HEK293 (cell line): ENCODE measurements around the gene SYTL1.

Experiments used
- CTCF ChIA-PET: fragments of 350-600 bp; formaldehyde crosslinking; extraction: SDS; loops from one replicate; lab custom pipeline; 2021; ENCODE audit warnings: antibody characterized with exemption; lab: Yijun Ruan, JAX
- POLR2A ChIA-PET: fragments of 300-600 bp; formaldehyde crosslinking; extraction: SDS; loops from one replicate; lab custom pipeline; 2020; ENCODE audit warnings: antibody characterized with exemption, inconsistent platforms; lab: Yijun Ruan, JAX
- H3K27ac ChIP-seq: fragments of 200-500 bp; sonication (Bioruptor generic); 2 replicates; pipeline ENCODE4 v1.5.1; 2014; ENCODE audit warnings: low read depth, low read length, control low read depth, inconsistent platforms; ENCODE audit errors: extremely low read depth
- H3K36me3 ChIP-seq, 2 experiments: fragments of 200-500 bp in 1 of 2; sonication (Bioruptor generic) in 1 of 2; 1 replicate in 1 of 2; 2 replicates in 1 of 2; pipeline ENCODE4 v1.5.1; 2014 to 2017; ENCODE audit warnings: inconsistent platforms in 2 of 2, low read length in 2 of 2; ENCODE audit not compliant: control insufficient read depth in 2 of 2, insufficient read depth in 1 of 2
- H3K4me1 ChIP-seq: fragments of 200-500 bp; sonication (Bioruptor generic); 2 replicates; pipeline ENCODE4 v1.5.1; 2014; ENCODE audit warnings: mild to moderate bottlenecking, low read length, inconsistent platforms; ENCODE audit not compliant: control insufficient read depth, insufficient read depth
- H3K4me3 ChIP-seq: 2 replicates; pipeline ENCODE4 v1.5.1; 2011; ENCODE audit warnings: low read depth, mild to moderate bottlenecking, control low read depth, low read length, moderate library complexity
- H3K9me3 ChIP-seq: fragments of 200-500 bp; sonication (Bioruptor generic); 2 replicates; pipeline ENCODE4 v1.5.1; 2014; ENCODE audit warnings: low read depth, low read length, inconsistent platforms; ENCODE audit not compliant: control insufficient read depth, insufficient read depth
- BCL11A ChIP-seq: fragments of 450-650 bp; formaldehyde crosslinking; IDR thresholded peaks from 2 replicates; pipeline ENCODE4 v1.5.1; 2016; ENCODE audit warnings: low read depth, missing biosample characterization, missing genetic modification characterization
- HOXD13 ChIP-seq: sonication (generic); formaldehyde crosslinking; IDR thresholded peaks from 2 replicates; pipeline ENCODE4 v1.8.0; 2022; ENCODE audit warnings: missing genetic modification reagents, borderline replicate concordance
- KLF16 ChIP-seq: fragments of 450-650 bp; formaldehyde crosslinking; IDR thresholded peaks from 2 replicates; pipeline ENCODE4 v1.5.1; 2017; ENCODE audit warnings: missing biosample characterization, missing genetic modification characterization
- PRDM1 ChIP-seq: fragments of 450-650 bp; formaldehyde crosslinking; IDR thresholded peaks from 2 replicates; pipeline ENCODE4; 2016; ENCODE audit warnings: missing biosample characterization, missing genetic modification characterization
- SP7 ChIP-seq: fragments of 450-650 bp; formaldehyde crosslinking; IDR thresholded peaks from 2 replicates; pipeline ENCODE4 v1.5.1; 2016; ENCODE audit warnings: missing biosample characterization, missing genetic modification characterization
- ZBTB1 ChIP-seq: fragments of 450-650 bp; formaldehyde crosslinking; IDR thresholded peaks from 2 replicates; pipeline ENCODE4 v1.5.1; 2016; ENCODE audit warnings: missing biosample characterization, missing genetic modification characterization
- ZBTB48 ChIP-seq: fragments of 450-650 bp; formaldehyde crosslinking; IDR thresholded peaks from 2 replicates; pipeline ENCODE4 v1.5.1; 2016; ENCODE audit warnings: missing biosample characterization, missing genetic modification characterization
- ZBTB7A ChIP-seq: fragments of 450-650 bp; formaldehyde crosslinking; IDR thresholded peaks from 2 replicates; pipeline ENCODE4 v1.5.1; 2016; ENCODE audit warnings: low read depth, missing biosample characterization, missing genetic modification characterization
- ZBTB8A ChIP-seq: fragments of 450-650 bp; formaldehyde crosslinking; IDR thresholded peaks from 2 replicates; pipeline ENCODE4 v1.5.1; 2016; ENCODE audit warnings: missing biosample characterization, missing genetic modification characterization
- ZFP3 ChIP-seq: fragments of 450-650 bp; formaldehyde crosslinking; IDR thresholded peaks from 2 replicates; pipeline ENCODE4 v1.5.1; 2016; ENCODE audit warnings: low read depth, missing biosample characterization, missing genetic modification characterization
- ZIC2 ChIP-seq: fragments of 450-650 bp; formaldehyde crosslinking; IDR thresholded peaks from 2 replicates; pipeline ENCODE4 v1.5.1; 2016; ENCODE audit warnings: missing biosample characterization, missing genetic modification characterization
- ZNF112 ChIP-seq: fragments of 450-650 bp; formaldehyde crosslinking; IDR thresholded peaks from 2 replicates; pipeline ENCODE4 v1.5.0; 2017; ENCODE audit warnings: missing biosample characterization, missing genetic modification characterization
- ZNF133 ChIP-seq: fragments of 450-650 bp; formaldehyde crosslinking; IDR thresholded peaks from 2 replicates; pipeline ENCODE4 v1.5.1; 2016; ENCODE audit warnings: missing biosample characterization, missing genetic modification characterization
- ZNF202 ChIP-seq: fragments of 450-650 bp; formaldehyde crosslinking; IDR thresholded peaks from 2 replicates; pipeline ENCODE4 v1.5.1; 2016; ENCODE audit warnings: missing biosample characterization, missing genetic modification characterization, borderline replicate concordance
- ZNF354C ChIP-seq: fragments of 450-650 bp; formaldehyde crosslinking; IDR thresholded peaks from 2 replicates; pipeline ENCODE4 v1.5.1; 2016; ENCODE audit warnings: missing biosample characterization, missing genetic modification characterization, low read depth, borderline replicate concordance
- ZNF423 ChIP-seq: fragments of 450-650 bp; formaldehyde crosslinking; IDR thresholded peaks from 2 replicates; pipeline ENCODE4 v1.5.1; 2016; ENCODE audit warnings: missing biosample characterization, missing genetic modification characterization
- ZNF426 ChIP-seq: fragments of 450-650 bp; formaldehyde crosslinking; IDR thresholded peaks from 2 replicates; pipeline ENCODE4 v1.5.1; 2017; ENCODE audit warnings: missing biosample characterization, missing genetic modification characterization, mild to moderate bottlenecking, inconsistent platforms, moderate library complexity
- ZNF433 ChIP-seq: fragments of 450-650 bp; formaldehyde crosslinking; IDR thresholded peaks from 2 replicates; pipeline ENCODE4 v1.5.1; 2016; ENCODE audit warnings: missing biosample characterization, missing genetic modification characterization, low read depth
- ZNF501 ChIP-seq: fragments of 450-650 bp; formaldehyde crosslinking; IDR thresholded peaks from 2 replicates; pipeline ENCODE4 v1.5.1; 2016; ENCODE audit warnings: missing biosample characterization, missing genetic modification characterization
- ZNF596 ChIP-seq: fragments of 450-650 bp; IDR thresholded peaks from 2 replicates; pipeline ENCODE4 v1.5.0; 2018; ENCODE audit warnings: missing biosample characterization, mild to moderate bottlenecking, missing genetic modification characterization, moderate library complexity
- ZXDB ChIP-seq: fragments of 450-650 bp; formaldehyde crosslinking; IDR thresholded peaks from 2 replicates; pipeline ENCODE4 v1.5.1; 2016; ENCODE audit warnings: missing biosample characterization, missing genetic modification characterization
- TF ChIP-seq, protein P1 (sequence below): fragments of 450-650 bp; formaldehyde crosslinking; IDR thresholded peaks from 2 replicates; pipeline ENCODE4 v1.5.1; 2016; ENCODE audit warnings: missing biosample characterization, missing genetic modification characterization
- TF ChIP-seq, protein P2 (sequence below): fragments of 450-650 bp; formaldehyde crosslinking; IDR thresholded peaks from 2 replicates; pipeline ENCODE4 v1.5.1; 2016; ENCODE audit warnings: missing biosample characterization, missing genetic modification characterization
- TF ChIP-seq, protein P3 (sequence below): fragments of 450-650 bp; formaldehyde crosslinking; IDR thresholded peaks from 2 replicates; pipeline ENCODE4 v1.5.1; 2016; ENCODE audit warnings: missing biosample characterization, missing genetic modification characterization

SYTL1 gene

GRCh38 chr1:27306892-27307761, 34.7 kb upstream of the SYTL1 start (continued):
- TF ChIP-seq, protein P1, sequence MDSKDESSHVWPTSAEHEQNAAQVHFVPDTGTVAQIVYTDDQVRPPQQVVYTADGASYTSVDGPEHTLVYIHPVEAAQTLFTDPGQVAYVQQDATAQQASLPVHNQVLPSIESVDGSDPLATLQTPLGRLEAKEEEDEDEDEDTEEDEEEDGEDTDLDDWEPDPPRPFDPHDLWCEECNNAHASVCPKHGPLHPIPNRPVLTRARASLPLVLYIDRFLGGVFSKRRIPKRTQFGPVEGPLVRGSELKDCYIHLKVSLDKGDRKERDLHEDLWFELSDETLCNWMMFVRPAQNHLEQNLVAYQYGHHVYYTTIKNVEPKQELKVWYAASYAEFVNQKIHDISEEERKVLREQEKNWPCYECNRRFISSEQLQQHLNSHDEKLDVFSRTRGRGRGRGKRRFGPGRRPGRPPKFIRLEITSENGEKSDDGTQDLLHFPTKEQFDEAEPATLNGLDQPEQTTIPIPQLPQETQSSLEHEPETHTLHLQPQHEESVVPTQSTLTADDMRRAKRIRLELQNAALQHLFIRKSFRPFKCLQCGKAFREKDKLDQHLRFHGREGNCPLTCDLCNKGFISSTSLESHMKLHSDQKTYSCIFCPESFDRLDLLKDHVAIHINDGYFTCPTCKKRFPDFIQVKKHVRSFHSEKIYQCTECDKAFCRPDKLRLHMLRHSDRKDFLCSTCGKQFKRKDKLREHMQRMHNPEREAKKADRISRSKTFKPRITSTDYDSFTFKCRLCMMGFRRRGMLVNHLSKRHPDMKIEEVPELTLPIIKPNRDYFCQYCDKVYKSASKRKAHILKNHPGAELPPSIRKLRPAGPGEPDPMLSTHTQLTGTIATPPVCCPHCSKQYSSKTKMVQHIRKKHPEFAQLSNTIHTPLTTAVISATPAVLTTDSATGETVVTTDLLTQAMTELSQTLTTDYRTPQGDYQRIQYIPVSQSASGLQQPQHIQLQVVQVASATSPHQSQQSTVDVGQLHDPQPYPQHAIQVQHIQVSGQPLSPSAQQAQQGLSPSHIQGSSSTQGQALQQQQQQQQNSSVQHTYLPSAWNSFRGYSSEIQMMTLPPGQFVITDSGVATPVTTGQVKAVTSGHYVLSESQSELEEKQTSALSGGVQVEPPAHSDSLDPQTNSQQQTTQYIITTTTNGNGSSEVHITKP (tag by site-specific recombination): 0 out of 2 replicates have a peak, but pooled peaks have one; percentile 13
- TF ChIP-seq ZNF596 (tag by site-specific recombination) (no peak), SP7 (peak; percentile 21; the same call in 1 of the 2 replicates), ZBTB1 (tag by site-specific recombination) (no peak), ZIC2 (tag by site-specific recombination) (peak; percentile 62)
- TF ChIP-seq, protein P2, sequence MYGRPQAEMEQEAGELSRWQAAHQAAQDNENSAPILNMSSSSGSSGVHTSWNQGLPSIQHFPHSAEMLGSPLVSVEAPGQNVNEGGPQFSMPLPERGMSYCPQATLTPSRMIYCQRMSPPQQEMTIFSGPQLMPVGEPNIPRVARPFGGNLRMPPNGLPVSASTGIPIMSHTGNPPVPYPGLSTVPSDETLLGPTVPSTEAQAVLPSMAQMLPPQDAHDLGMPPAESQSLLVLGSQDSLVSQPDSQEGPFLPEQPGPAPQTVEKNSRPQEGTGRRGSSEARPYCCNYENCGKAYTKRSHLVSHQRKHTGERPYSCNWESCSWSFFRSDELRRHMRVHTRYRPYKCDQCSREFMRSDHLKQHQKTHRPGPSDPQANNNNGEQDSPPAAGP (tag by site-specific recombination): peak; percentile 91

GRCh38 chr1:27307874-27308598, 33.8 kb upstream of the SYTL1 start:
- TF ChIP-seq SP7: no peak
- Histone ChIP-seq H3K36me3 (peaks cover 0 to 36% of the 10 kb centered on the region in 2 experiments; a peak in 2 of 3 replicates), H3K9me3 (no peaks in the 10 kb centered on the region), H3K27ac (no peak overlapping the region), H3K4me3 (no peak overlapping the region), H3K4me1 (no peaks in the 10 kb centered on the region)
- ChIA-PET POLR2A (interaction anchor here (0.6 kb wide), 1 partner anchor 58 kb away, joined by 3 read pairs; no protein-coding TSS in a partner anchor), CTCF (interaction anchor here (0.5 to 9.9 kb wide), 7 partner anchors 9 to 778 kb away, joined by 3 to 118 read pairs (median 3); partner anchors contain the start of gene RPS6KA1)

- TF ChIP-seq ZFP3 (tag by site-specific recombination) (no peak), ZNF501 (tag by site-specific recombination) (no peak), HOXD13 (CRISPR knock-in tag) (no peak), ZNF112 (no peak), ZBTB8A (tag by site-specific recombination) (no peak), KLF16 (tag by site-specific recombination) (no peak), BCL11A (tag by site-specific recombination) (no peak), ZBTB7A (tag by site-specific recombination) (no peak), ZBTB48 (no peak), ZNF433 (tag by site-specific recombination) (no peak), ZNF354C (tag by site-specific recombination) (no peak), ZNF133 (tag by site-specific recombination) (no peak), ZNF426 (tag by site-specific recombination) (no peak), ZNF202 (tag by site-specific recombination) (no peak), PRDM1 (tag by site-specific recombination) (no peak), ZNF423 (tag by site-specific recombination) (no peak), ZXDB (no peak)
- TF ChIP-seq, protein P3, sequence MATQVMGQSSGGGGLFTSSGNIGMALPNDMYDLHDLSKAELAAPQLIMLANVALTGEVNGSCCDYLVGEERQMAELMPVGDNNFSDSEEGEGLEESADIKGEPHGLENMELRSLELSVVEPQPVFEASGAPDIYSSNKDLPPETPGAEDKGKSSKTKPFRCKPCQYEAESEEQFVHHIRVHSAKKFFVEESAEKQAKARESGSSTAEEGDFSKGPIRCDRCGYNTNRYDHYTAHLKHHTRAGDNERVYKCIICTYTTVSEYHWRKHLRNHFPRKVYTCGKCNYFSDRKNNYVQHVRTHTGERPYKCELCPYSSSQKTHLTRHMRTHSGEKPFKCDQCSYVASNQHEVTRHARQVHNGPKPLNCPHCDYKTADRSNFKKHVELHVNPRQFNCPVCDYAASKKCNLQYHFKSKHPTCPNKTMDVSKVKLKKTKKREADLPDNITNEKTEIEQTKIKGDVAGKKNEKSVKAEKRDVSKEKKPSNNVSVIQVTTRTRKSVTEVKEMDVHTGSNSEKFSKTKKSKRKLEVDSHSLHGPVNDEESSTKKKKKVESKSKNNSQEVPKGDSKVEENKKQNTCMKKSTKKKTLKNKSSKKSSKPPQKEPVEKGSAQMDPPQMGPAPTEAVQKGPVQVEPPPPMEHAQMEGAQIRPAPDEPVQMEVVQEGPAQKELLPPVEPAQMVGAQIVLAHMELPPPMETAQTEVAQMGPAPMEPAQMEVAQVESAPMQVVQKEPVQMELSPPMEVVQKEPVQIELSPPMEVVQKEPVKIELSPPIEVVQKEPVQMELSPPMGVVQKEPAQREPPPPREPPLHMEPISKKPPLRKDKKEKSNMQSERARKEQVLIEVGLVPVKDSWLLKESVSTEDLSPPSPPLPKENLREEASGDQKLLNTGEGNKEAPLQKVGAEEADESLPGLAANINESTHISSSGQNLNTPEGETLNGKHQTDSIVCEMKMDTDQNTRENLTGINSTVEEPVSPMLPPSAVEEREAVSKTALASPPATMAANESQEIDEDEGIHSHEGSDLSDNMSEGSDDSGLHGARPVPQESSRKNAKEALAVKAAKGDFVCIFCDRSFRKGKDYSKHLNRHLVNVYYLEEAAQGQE: no peak
- no peaks in the 10 kb centered on the region for H3K4me1 ChIP-seq
- no peak overlapping the region for H3K4me3 ChIP-seq
- H3K9me3 ChIP-seq: no peaks in the 10 kb centered on the region
- POLR2A ChIA-PET: interaction anchor here (0.7 kb wide), 1 partner anchor 35 kb away, joined by 4 read pairs; no protein-coding TSS in a partner anchor
- CTCF ChIA-PET: interaction anchor here (0.6 to 9.9 kb wide), 6 partner anchors 15 to 81 kb away, joined by 3 to 118 read pairs (median 4); no protein-coding TSS in a partner anchor
- H3K36me3 ChIP-seq: no peaks in the 10 kb centered on the region
- H3K27ac ChIP-seq: no peak overlapping the region
Observed at GRCh38 chr1:27314169-27314568, 27.7 kb upstream of the SYTL1 start.
